GM19328 (cell line): ENCODE data around the gene SLC12A8.

ENCODE experiments used
- ATAC-seq: cut with Tn5 transposase; IDR thresholded peaks from one replicate; pipeline ENCODE4 v1.9.1; 2021; ENCODE audit warnings: mild to moderate bottlenecking, moderate library complexity; ENCODE audit not compliant: unreplicated experiment

Gene SLC12A8

GRCh38 chr3:125033616-125034015 is 178.9 kb downstream of the SLC12A8 start:
- ATAC-seq, result no peak

GRCh38 chr3:125033135-125033534 is 179.4 kb downstream of the SLC12A8 start:
- no peak for ATAC-seq

GRCh38 chr3:125032683-125033082 is 179.9 kb downstream of the SLC12A8 start:
- no peak for ATAC-seq
